ENCODE data around the gene CFAP74. TPM values are rescaled to one million over a fixed set of nuclear protein-coding genes. Genes with fewer than 3 reads are reported as not detected.

CFAP74 gene
- total RNA-seq, 2 experiments from 2014 or later = 0.38 to 0.41 TPM

DNA sequence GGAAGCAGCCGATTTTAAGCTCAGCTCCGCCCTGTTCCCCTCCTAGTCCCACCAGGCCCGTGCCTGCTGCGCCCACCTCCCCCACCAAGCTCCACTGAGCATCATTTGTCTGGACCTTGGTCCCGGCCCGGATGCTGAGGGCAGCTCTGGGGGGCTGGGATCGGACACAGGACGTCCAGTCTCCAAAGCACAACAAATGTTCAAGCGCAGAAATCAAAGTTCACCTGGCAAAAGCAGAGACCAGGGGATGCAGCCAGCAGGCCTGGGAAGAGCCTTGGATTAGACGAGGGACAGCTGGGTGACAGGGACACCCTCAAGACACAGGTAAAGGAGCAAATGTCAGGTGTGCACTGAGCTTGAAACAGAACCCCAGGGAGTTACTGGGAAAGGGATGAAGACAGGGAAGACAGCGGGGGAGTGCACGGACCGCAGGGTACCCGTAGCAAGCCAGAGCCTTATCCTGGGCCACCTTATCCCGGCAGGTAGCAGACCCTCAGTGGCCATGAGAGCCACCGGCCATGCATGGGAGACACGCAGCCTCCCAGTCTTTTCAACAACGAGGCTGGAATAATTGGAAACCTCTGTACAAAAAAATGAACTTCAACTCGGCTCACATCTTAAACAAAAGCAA is 62.3 kb downstream of the CFAP74 start:
- Mint-ChIP-seq H3K27me3 (no peaks in the 10 kb centered on the region), H3K9me3 (no peaks in the 10 kb centered on the region), H3K36me3 (ENCODE audit: low read depth) (no peaks in the 10 kb centered on the region), H3K27ac (no peak overlapping the region), H3K4me1 (ENCODE audit: low read depth) (peaks cover 3% of the 10 kb centered on the region), H3K4me3 (no peak overlapping the region)
- TF ChIP-seq, protein P1, sequence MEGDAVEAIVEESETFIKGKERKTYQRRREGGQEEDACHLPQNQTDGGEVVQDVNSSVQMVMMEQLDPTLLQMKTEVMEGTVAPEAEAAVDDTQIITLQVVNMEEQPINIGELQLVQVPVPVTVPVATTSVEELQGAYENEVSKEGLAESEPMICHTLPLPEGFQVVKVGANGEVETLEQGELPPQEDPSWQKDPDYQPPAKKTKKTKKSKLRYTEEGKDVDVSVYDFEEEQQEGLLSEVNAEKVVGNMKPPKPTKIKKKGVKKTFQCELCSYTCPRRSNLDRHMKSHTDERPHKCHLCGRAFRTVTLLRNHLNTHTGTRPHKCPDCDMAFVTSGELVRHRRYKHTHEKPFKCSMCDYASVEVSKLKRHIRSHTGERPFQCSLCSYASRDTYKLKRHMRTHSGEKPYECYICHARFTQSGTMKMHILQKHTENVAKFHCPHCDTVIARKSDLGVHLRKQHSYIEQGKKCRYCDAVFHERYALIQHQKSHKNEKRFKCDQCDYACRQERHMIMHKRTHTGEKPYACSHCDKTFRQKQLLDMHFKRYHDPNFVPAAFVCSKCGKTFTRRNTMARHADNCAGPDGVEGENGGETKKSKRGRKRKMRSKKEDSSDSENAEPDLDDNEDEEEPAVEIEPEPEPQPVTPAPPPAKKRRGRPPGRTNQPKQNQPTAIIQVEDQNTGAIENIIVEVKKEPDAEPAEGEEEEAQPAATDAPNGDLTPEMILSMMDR (IDR thresholded peaks at IDR 0.05) = no peak
- intact Hi-C loops (cut with micrococcal nuclease) = no loop called here
- no peak for DNase-seq
- ChIA-PET CTCF (no interaction called here), POLR2A (interaction anchor here (0.7 kb wide), 1 partner anchor 78 kb away, joined by 3 read pairs; no protein-coding TSS in a partner anchor)
- no peak for ATAC-seq

DNA sequence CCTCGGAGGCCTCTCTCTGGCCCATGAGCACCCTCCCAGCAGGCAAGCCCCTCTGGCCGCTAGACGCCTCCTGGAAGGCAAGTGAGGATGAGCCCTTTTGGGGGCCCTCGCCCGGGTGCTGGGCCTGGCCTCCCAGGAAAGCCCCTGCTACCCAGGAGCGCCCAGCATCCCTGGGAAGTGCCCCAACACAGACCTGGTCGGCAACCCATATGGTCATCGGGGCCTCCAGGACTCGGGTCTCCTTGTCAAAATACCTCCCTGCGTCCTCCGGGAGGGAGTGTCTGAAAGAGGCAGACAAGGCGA is 63.5 kb downstream of the CFAP74 start:
- no peak overlapping the region for H3K27ac Mint-ChIP-seq
- H3K4me3 Mint-ChIP-seq = no peak overlapping the region
- POLR2A ChIA-PET = no interaction called here
- ATAC-seq (no peak), DNase-seq (no peak)
- H3K27me3 Mint-ChIP-seq = no peaks in the 10 kb centered on the region
- intact Hi-C loops (cut with micrococcal nuclease) = no loop called here
- no peaks in the 10 kb centered on the region for H3K36me3 Mint-ChIP-seq (ENCODE audit: low read depth)
- H3K9me3 Mint-ChIP-seq = no peaks in the 10 kb centered on the region
- TF ChIP-seq, protein P1 (IDR thresholded peaks at IDR 0.05) = no peak
- CTCF ChIA-PET = interaction anchor here (1.0 kb wide), 1 partner anchor 107 kb away, joined by 5 read pairs; no protein-coding TSS in a partner anchor
- peaks cover 3% of the 10 kb centered on the region for H3K4me1 Mint-ChIP-seq (ENCODE audit: low read depth)

DNA sequence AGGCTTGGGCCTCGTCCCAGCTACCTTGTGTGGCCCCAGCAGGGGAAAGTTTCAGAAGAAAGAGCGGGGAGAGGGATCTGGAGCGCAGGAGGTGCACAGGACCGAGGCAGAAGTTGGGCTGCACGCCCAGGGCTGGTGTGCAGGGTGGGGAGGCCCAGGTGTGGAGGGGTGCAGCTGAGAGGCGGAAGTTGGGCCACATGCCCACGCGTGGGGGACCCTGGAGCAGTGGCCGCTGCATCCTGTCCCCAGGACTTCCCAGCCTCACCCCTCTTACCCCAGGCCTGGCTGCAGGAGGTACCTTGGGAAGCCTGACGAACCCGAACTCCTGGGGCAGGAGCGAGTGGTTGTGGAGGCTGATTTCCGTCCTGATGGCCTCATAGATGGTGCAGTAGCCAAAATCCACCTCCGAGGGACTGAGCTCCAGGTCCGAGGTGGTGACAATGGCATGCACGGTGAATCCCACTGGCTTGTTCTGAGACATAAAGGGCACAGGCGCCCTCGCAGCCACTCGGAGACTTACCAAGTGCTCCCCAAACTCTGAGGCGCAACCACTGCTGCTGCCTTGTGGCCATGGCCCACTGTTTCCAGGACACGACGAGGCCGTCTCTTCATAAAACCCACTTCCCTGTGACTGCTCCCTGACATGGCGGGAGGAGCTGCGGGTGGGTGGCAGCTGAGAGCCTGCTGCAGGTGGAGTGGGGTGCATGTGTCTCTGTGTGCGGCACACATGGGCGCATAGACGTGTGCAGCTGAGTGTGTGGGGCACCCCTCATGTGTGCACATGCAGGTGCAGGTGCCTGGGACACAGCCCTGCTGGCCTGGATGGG is 64.1 kb downstream of the CFAP74 start:
- no peaks in the 10 kb centered on the region for H3K27me3 Mint-ChIP-seq
- POLR2A ChIA-PET = no interaction called here
- ATAC-seq (no peak), DNase-seq (no peak)
- no peaks in the 10 kb centered on the region for H3K36me3 Mint-ChIP-seq (ENCODE audit: low read depth)
- H3K4me3 Mint-ChIP-seq = no peak overlapping the region
- no peak overlapping the region for H3K27ac Mint-ChIP-seq
- CTCF ChIA-PET = no interaction called here
- intact Hi-C loops (cut with micrococcal nuclease) = no loop called here
- peaks cover 3% of the 10 kb centered on the region for H3K4me1 Mint-ChIP-seq (ENCODE audit: low read depth)
- TF ChIP-seq, protein P1 (IDR thresholded peaks at IDR 0.05) = no peak
- H3K9me3 Mint-ChIP-seq = no peaks in the 10 kb centered on the region

DNA sequence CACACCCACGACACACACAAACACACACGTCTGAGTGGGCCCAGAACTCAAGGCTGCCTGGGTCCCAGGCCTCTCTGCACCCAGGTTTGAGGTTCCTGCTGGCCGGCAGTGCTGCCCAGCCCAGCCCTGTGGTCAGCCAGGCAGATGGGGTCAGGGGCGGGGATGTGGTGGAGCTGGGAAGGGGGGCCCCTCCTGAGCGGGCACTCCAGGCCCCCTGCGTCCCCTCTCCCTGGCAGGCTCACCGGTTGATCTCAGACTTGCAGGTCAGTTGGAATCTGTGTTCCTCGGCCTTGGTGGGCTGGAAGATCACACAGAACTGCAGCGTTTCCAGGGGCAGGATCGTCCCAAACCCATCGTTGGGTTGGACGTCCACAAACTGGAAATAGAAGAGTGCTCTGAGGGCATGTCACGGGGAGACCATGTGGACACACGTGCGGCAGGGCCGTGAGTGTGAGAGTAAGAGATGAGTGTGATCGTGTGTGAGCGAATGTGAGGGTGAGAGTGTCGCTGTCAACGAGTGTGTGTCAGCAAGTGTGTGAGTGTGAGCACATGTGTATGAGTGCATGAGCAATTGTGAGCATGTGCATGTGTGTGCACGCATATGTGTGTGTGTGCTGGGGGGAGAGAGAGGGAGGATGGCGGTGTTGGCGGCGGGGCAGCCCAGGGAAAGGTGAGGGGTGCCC is 64.8 kb downstream of the CFAP74 start:
- DNase-seq (no peak), ATAC-seq (no peak)
- Mint-ChIP-seq H3K9me3 (peaks cover 5% of the 10 kb centered on the region), H3K27me3 (no peaks in the 10 kb centered on the region), H3K27ac (no peak overlapping the region), H3K36me3 (ENCODE audit: low read depth) (peaks cover 2% of the 10 kb centered on the region), H3K4me1 (ENCODE audit: low read depth) (no peaks in the 10 kb centered on the region), H3K4me3 (no peak overlapping the region)
- CTCF ChIA-PET = no interaction called here
- intact Hi-C loops (cut with micrococcal nuclease) = no loop called here
- TF ChIP-seq, protein P1 (IDR thresholded peaks at IDR 0.05) = no peak
- POLR2A ChIA-PET = no interaction called here

DNA sequence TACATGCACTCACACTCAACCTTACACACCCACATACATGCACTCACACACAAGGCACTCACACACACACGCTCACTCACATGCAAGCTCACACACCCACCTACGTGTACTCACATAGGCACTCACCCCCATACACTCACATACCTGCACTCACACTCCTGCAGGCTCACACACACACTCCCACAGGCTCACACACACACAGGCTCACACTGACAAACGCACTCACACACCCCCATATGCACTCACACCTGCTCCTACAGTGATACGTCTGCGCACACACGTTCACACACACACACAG is 65.4 kb downstream of the CFAP74 start:
- H3K27ac Mint-ChIP-seq = no peak overlapping the region
- ATAC-seq (no peak), DNase-seq (no peak)
- H3K9me3 Mint-ChIP-seq = peaks cover 5% of the 10 kb centered on the region
- ChIA-PET CTCF (no interaction called here), POLR2A (no interaction called here)
- H3K36me3 Mint-ChIP-seq (ENCODE audit: low read depth) = peaks cover 2% of the 10 kb centered on the region
- H3K4me1 Mint-ChIP-seq (ENCODE audit: low read depth) = no peaks in the 10 kb centered on the region
- TF ChIP-seq, protein P1 (IDR thresholded peaks at IDR 0.05) = no peak
- no peak overlapping the region for H3K4me3 Mint-ChIP-seq
- H3K27me3 Mint-ChIP-seq = no peaks in the 10 kb centered on the region
- intact Hi-C loops (cut with micrococcal nuclease) = no loop called here

All from activated CD8-positive, alpha-beta T cell treated with anti-CD3 and anti-CD28 coated beads for 36 hours (primary cell).